ENCODE results near the gene FKBP8.

The FKBP8 gene

DNA sequence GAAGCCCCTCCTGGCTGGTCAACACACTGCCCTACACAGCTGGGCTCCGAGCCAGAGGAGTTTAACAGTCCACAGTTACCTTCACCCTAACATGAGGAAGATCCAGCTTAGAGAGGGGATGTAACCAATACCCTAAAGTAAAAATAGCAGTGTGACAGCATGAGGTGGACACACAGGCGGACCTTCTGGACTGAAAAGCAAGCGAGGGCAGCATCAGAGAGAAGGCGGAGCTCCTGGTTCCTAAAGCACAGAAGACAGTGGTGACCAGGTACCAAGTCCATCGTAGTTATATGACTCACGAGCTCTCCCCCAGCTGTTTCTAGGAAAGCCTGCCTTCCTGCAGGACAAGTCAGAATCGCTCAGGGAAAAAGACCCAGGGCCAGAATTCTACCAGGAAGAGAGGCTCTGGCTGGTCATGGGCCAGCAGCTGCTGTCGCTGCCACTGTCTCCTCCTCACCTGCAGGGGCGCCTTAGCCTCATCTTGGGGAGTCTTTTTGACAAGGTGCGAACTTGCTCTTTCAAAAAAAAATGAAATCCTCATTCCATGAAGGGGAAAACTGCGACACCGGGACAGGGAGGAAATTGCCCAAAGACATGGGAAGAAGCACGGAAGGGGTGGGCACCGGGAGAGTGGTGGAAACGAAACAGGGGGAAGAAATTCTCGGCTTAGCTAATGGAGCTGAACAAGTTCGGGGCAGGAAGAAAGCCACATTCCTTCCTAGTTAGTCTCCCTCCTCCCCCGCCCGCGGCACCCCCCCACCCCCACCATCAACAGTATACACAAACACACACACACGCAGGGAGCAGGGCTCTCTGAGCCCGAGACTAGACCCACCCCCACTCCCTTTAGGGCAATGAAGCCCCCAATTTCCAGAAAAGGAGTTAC lies 23.2 kb downstream of the FKBP8 start:
- Histone ChIP-seq H3K4me1 (ENCODE audit: control insufficient read depth, insufficient read depth, low read length) (peaks cover 27% of the 10 kb centered on the region), H3K27me3 (replicated peaks; ENCODE audit: control insufficient read depth, insufficient read depth, low read length) (no peaks in the 10 kb centered on the region), H3K36me3 (ENCODE audit: control insufficient read depth, insufficient read depth, low read length, severe bottlenecking) (no peaks in the 10 kb centered on the region), H3K9me3 (ENCODE audit: control insufficient read depth, low read length) (no peaks in the 10 kb centered on the region), H3K4me3 (ENCODE audit: low read length) (peak overlapping the region; percentile 99), H3K9ac (ENCODE audit: low read length) (peak overlapping the region; percentile 99)
- peak; percentile 83 for DNase-seq (ENCODE audit: low read depth)

DNA sequence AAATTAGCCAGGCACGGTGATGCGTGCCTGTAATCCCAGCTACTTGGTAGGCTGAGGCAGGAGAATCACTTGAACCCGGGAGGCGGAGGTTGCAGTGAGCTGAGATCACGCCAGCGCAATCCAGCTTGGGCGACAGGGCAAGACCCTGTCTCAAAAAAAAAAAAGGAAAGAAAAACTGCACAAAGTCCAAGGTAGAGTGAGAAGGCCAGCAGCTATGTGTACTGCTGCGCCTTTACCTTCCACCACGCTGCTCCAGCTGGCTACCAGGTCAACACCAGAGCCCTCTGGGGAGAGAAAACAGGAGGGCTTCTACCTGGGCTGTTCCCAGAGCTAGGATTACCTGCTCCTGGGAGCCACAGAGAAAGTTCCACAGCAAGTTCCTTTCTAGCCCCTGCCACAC lies 24.7 kb downstream of the FKBP8 start:
- Histone ChIP-seq H3K9ac (ENCODE audit: low read length) (peak overlapping the region; percentile 34), H3K27me3 (replicated peaks; ENCODE audit: control insufficient read depth, insufficient read depth, low read length) (no peaks in the 10 kb centered on the region), H3K36me3 (ENCODE audit: control insufficient read depth, insufficient read depth, low read length, severe bottlenecking) (no peaks in the 10 kb centered on the region), H3K4me3 (ENCODE audit: low read length) (no peak overlapping the region), H3K4me1 (ENCODE audit: control insufficient read depth, insufficient read depth, low read length) (peaks cover 41% of the 10 kb centered on the region), H3K9me3 (ENCODE audit: control insufficient read depth, low read length) (no peaks in the 10 kb centered on the region)
- no peak for DNase-seq (ENCODE audit: low read depth)

DNA sequence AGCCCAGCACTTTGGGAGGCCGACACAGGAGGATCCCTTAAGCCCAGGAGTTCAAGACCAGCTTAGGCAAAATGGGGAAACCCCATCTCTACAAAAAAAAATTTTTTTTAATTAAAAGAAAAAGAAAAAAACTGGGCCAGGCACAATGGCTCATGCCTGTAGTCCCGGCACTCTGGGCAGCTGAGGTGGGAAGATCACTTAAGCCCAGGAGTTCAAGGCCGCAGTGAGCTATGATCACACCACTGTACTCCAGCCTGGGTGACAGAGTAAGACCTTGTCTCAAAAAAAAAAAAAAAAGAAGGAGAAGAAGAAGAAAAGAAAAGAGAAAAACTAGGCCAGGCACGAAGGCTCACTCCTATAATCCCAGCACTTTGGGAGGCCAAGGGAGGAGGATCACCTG lies 25.8 kb downstream of the FKBP8 start:
- DNase-seq (ENCODE audit: low read depth), result no peak
- no peak overlapping the region for H3K9ac ChIP-seq (ENCODE audit: low read length)
- peaks cover 46% of the 10 kb centered on the region for H3K4me1 ChIP-seq (ENCODE audit: control insufficient read depth, insufficient read depth, low read length)
- H3K27me3 ChIP-seq (replicated peaks; ENCODE audit: control insufficient read depth, insufficient read depth, low read length), result no peaks in the 10 kb centered on the region
- H3K36me3 ChIP-seq (ENCODE audit: control insufficient read depth, insufficient read depth, low read length, severe bottlenecking), result no peaks in the 10 kb centered on the region
- H3K9me3 ChIP-seq (ENCODE audit: control insufficient read depth, low read length), result no peaks in the 10 kb centered on the region
- no peak overlapping the region for H3K4me3 ChIP-seq (ENCODE audit: low read length)

DNA sequence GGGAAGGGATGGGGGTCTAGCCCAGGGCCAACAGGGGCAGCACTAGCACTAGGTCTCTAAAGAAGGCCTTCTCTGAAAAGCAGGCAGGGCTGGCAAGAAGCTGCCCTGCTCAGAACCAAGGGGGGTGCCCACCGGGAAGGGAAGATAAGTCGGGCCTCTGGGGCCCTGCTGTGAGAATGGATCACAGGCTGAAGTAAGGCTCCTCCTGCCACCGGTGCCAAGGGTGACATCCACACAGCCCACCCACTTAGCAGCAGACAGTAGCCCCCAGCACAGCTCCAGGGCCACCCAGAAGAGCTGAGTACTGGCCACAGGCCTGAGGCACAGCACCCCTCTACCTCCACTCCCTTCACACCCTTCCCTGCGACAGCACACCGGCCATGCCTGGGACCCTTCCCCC lies 27.4 kb downstream of the FKBP8 start:
- no peaks in the 10 kb centered on the region for H3K27me3 ChIP-seq (replicated peaks; ENCODE audit: control insufficient read depth, insufficient read depth, low read length)
- no peaks in the 10 kb centered on the region for H3K36me3 ChIP-seq (ENCODE audit: control insufficient read depth, insufficient read depth, low read length, severe bottlenecking)
- H3K9me3 ChIP-seq (ENCODE audit: control insufficient read depth, low read length), result no peaks in the 10 kb centered on the region
- H3K4me3 ChIP-seq (ENCODE audit: low read length), result no peak overlapping the region
- H3K4me1 ChIP-seq (ENCODE audit: control insufficient read depth, insufficient read depth, low read length), result peaks cover 46% of the 10 kb centered on the region
- no peak for DNase-seq (ENCODE audit: low read depth)
- H3K9ac ChIP-seq (ENCODE audit: low read length), result no peak overlapping the region

DNA sequence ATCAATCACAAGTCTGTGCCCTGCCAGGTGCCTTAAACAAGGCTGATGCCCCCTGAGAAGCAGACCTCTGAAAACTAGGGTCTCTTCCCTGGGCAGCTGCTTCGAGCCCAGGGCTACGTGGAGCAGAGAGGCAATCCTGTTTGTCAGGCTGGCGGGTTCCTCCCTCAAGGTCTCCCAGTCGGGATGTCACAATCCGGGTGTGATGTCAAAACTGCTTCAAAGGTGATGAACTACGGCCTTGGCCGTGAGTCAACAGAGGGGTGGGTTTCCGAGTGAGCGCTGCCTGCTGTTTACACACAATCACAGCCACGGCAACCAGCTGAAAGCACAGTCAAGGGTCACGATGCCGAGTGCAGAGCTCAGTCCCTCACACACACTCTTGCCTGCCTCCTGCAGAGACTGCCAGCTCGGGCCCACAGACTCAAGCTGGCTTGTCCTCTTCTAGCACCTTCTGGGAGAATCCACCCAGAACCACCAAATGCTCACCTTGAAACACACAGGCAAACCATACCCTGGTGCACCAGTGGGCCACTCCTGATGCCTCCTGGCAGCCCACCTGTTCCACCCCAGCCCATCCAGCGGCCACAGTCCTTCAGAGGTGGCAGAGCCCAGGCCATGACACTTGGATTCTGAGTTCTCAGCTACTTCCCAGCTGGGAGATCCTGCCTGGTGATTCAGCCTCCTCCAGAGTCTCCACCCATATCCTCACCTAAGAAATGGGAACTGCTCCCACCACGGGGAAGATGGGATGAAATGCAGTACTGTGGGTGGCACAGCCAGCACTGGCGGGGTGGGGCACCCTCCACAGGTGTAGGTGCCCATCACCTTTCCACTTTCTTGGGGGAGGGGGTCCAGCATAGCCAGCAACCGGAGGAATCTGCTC lies 28.3 kb downstream of the FKBP8 start:
- Histone ChIP-seq H3K9me3 (ENCODE audit: control insufficient read depth, low read length) (no peaks in the 10 kb centered on the region), H3K4me3 (ENCODE audit: low read length) (no peak overlapping the region), H3K4me1 (ENCODE audit: control insufficient read depth, insufficient read depth, low read length) (peaks cover 42% of the 10 kb centered on the region), H3K9ac (ENCODE audit: low read length) (peak overlapping the region; percentile 69), H3K27me3 (replicated peaks; ENCODE audit: control insufficient read depth, insufficient read depth, low read length) (no peaks in the 10 kb centered on the region), H3K36me3 (ENCODE audit: control insufficient read depth, insufficient read depth, low read length, severe bottlenecking) (no peaks in the 10 kb centered on the region)
- DNase-seq (ENCODE audit: low read depth), result no peak

DNA sequence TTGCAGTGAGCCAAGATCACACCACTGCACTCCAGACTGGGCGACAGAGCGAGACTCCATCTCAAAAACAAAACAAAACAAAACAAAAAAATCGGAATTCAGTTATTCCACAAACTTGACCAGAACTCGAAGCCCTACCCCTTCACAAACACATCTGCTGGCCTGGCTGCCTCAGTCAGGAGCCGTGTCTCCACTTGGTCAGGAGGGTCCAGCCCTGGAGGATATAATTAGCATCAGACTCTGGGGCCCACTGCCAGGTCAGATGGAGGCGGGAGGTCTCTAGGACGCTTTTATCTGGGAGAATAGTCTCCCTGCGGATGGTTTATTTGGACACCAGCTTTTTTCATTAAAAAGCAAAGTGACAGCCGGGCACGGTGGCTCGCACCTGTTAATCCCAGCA lies 29.5 kb downstream of the FKBP8 start:
- no peaks in the 10 kb centered on the region for H3K27me3 ChIP-seq (replicated peaks; ENCODE audit: control insufficient read depth, insufficient read depth, low read length)
- H3K4me3 ChIP-seq (ENCODE audit: low read length), result no peak overlapping the region
- H3K4me1 ChIP-seq (ENCODE audit: control insufficient read depth, insufficient read depth, low read length), result peaks cover 35% of the 10 kb centered on the region
- H3K9me3 ChIP-seq (ENCODE audit: control insufficient read depth, low read length), result no peaks in the 10 kb centered on the region
- DNase-seq (ENCODE audit: low read depth), result no peak
- no peak overlapping the region for H3K9ac ChIP-seq (ENCODE audit: low read length)
- no peaks in the 10 kb centered on the region for H3K36me3 ChIP-seq (ENCODE audit: control insufficient read depth, insufficient read depth, low read length, severe bottlenecking)

DNA sequence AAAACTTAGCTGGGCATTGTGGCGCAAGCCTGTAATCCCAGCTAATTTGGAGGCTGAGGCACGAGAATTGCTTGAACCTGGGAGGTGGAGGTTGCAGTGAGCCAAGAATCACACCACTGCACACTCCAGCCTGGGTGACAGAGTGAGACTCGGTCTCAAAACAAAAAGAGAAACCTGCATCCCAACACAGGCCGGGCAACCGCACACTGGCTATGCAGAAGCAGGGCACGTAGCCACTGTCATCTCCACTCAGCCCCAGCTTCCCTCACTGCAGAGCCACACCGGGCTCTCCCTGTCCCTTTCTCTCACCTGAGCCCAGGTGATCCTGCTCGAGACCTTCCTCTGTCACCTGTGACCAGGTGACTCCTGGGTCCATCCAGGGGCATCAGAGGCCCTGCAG lies 33.2 kb downstream of the FKBP8 start:
- DNase-seq (ENCODE audit: low read depth), result no peak
- H3K9me3 ChIP-seq (ENCODE audit: control insufficient read depth, low read length), result no peaks in the 10 kb centered on the region

DNA sequence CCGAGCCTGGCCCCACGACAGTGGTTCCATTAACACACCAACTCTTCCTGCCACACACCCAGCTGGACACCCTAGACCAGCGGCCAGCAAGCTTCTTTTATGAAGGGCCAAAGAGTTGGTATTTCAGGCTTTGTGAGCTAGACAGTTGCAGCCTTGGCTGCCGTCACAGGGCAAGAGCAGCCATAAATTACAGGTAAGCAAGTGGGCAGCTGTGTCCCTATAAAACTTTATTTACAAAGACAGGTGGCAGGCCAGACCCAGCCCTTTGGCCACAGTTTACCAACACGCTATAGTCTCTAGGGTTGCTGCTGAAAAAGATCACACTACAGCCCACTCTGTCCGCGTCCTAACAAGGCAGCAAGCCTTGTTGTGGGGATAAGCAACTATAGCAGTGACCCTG lies 34.8 kb downstream of the FKBP8 start:
- no peak overlapping the region for H3K4me3 ChIP-seq (ENCODE audit: low read length)
- H3K4me1 ChIP-seq (ENCODE audit: control insufficient read depth, insufficient read depth, low read length), result peaks cover 40% of the 10 kb centered on the region
- no peaks in the 10 kb centered on the region for H3K9me3 ChIP-seq (ENCODE audit: control insufficient read depth, low read length)
- no peak overlapping the region for H3K9ac ChIP-seq (ENCODE audit: low read length)
- H3K36me3 ChIP-seq (ENCODE audit: control insufficient read depth, insufficient read depth, low read length, severe bottlenecking), result no peaks in the 10 kb centered on the region
- no peak for DNase-seq (ENCODE audit: low read depth)
- no peaks in the 10 kb centered on the region for H3K27me3 ChIP-seq (replicated peaks; ENCODE audit: control insufficient read depth, insufficient read depth, low read length)

More for the DNA sequence above, 33.2 kb downstream of the FKBP8 start:
- H3K4me1 ChIP-seq (ENCODE audit: control insufficient read depth, insufficient read depth, low read length), result peaks cover 53% of the 10 kb centered on the region
- no peak overlapping the region for H3K9ac ChIP-seq (ENCODE audit: low read length)
- H3K4me3 ChIP-seq (ENCODE audit: low read length), result no peak overlapping the region
- H3K27me3 ChIP-seq (replicated peaks; ENCODE audit: control insufficient read depth, insufficient read depth, low read length), result no peaks in the 10 kb centered on the region
- no peaks in the 10 kb centered on the region for H3K36me3 ChIP-seq (ENCODE audit: control insufficient read depth, insufficient read depth, low read length, severe bottlenecking)

DNA sequence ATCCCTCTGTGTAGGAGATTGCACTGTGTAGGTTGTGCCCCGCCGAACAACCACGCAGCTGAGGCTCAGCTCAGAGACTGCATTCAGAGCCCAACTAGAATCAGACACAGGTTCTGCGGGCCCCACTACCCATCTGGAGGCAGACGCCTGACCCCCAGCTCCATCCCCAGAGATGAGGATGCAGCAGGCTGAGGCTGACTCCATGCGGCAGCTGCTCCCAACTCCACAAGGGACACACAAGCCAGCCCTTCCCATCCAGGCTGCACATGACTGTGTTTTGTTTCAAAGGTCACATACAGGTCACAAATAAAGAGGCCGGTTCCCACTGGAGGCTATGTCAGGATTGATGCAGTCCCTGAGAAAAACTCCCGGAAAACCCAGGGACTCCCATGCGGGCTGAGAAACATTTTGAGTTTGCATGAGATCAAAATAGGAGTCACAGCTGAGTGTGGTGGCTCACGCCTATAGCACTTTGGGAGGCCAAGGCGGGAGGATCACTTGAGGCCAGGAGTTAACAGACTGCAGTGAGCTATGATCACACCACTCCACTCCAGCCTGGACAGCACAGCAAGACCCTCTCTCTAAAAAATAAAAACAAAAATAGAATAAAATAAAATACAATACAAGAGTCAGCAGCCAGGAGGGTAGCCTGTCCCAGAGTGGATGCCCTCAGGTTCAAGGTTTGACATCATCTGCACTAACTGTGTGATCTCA lies 35.5 kb downstream of the FKBP8 start:
- H3K27me3 ChIP-seq (replicated peaks; ENCODE audit: control insufficient read depth, insufficient read depth, low read length), result no peaks in the 10 kb centered on the region
- peak overlapping the region; percentile 6 for H3K9ac ChIP-seq (ENCODE audit: low read length)
- H3K9me3 ChIP-seq (ENCODE audit: control insufficient read depth, low read length), result no peaks in the 10 kb centered on the region
- no peak overlapping the region for H3K4me3 ChIP-seq (ENCODE audit: low read length)
- no peak for DNase-seq (ENCODE audit: low read depth)
- H3K36me3 ChIP-seq (ENCODE audit: control insufficient read depth, insufficient read depth, low read length, severe bottlenecking), result no peaks in the 10 kb centered on the region
- peaks cover 35% of the 10 kb centered on the region for H3K4me1 ChIP-seq (ENCODE audit: control insufficient read depth, insufficient read depth, low read length)

DNA sequence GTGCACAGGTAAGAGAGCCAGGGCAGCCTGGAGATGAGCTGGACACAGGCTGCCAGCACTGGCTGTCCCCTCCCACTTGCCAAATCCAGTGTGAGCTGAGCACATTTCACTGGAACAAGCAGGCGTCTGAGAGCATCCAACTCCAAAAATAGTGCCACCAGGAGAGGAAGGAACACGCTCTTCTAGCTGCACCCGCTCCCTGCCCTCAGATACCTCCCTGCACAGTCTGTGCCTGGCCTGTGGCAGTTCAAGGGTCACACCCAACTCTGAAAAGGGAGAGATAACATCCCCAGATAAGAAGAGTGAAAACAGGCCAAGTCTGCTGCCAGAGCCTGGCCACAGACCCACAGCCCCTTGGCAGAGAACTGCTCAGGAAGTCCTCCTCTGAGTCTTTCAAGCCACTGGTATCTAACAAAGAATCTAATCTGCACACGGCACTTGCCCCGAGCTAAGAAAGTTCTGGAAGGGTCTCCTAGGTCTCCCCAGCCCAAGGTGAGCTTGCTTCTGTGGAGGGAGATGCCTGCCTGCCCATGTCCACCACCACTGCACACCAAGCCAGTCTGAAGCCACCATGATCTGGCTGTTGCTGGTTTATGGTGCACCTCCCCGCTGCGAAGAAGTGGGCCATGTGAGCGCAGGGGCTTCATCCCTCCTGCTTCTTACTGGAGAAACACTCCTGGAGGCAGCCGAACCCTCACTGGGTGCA lies 36.2 kb downstream of the FKBP8 start:
- Histone ChIP-seq H3K36me3 (ENCODE audit: control insufficient read depth, insufficient read depth, low read length, severe bottlenecking) (no peaks in the 10 kb centered on the region), H3K4me1 (ENCODE audit: control insufficient read depth, insufficient read depth, low read length) (peaks cover 34% of the 10 kb centered on the region), H3K9ac (ENCODE audit: low read length) (peak overlapping the region; percentile 6), H3K4me3 (ENCODE audit: low read length) (no peak overlapping the region), H3K27me3 (replicated peaks; ENCODE audit: control insufficient read depth, insufficient read depth, low read length) (no peaks in the 10 kb centered on the region), H3K9me3 (ENCODE audit: control insufficient read depth, low read length) (no peaks in the 10 kb centered on the region)
- DNase-seq (ENCODE audit: low read depth), result no peak

Measured in adipocyte (in vitro differentiated cells).